ENCODE data around the gene ARMC5.
A peak's percentile ranks its signal among the peaks of the same experiment; 100 is the strongest.

GRCh38 chr16:31476303-31477219, 17.3 kb downstream of the ARMC5 start:
- no peak for TF ChIP-seq CTCF (IDR thresholded peaks at IDR 0.05)
- peak in 1 of 2 donors; percentile 29 for TF ChIP-seq POLR2A (IDR thresholded peaks at IDR 0.05)

Measured in adrenal gland (tissue), 5 donors.